ENCODE data around the gene SRSF11.
"Not testable (repeated sequence)": the region's sequence is repeated elsewhere in the genome, so short reads cannot be mapped to it uniquely, and the experiment has no call there.

SRSF11 gene

GRCh38 chr1:70221238-70222121, at the start of gene SRSF11:
Gene SRSF11 (plus strand): TSS chr1:70221380. CDS start chr1:70221637, 257 bp downstream.
- peak; percentile 79 for FAIRE-seq

GRCh38 chr1:70171512-70171911, 49.7 kb upstream of the SRSF11 start:
- FAIRE-seq, result no peak

- not testable (repeated sequence) for FAIRE-seq
Observed at GRCh38 chr1:70185181-70185580, 36.0 kb upstream of the SRSF11 start.

GRCh38 chr1:70188522-70188921, 32.7 kb upstream of the SRSF11 start:
- FAIRE-seq, result no peak

GRCh38 chr1:70190180-70190579, 31.0 kb upstream of the SRSF11 start:
- no peak for FAIRE-seq

GRCh38 chr1:70192446-70192845, 28.7 kb upstream of the SRSF11 start:
- FAIRE-seq, result not testable (repeated sequence)

- FAIRE-seq, result no peak
Observed at GRCh38 chr1:70194601-70195000, 26.6 kb upstream of the SRSF11 start.

GRCh38 chr1:70195342-70195741, 25.8 kb upstream of the SRSF11 start:
- no peak for FAIRE-seq

GRCh38 chr1:70196333-70196732, 24.8 kb upstream of the SRSF11 start:
- no peak for FAIRE-seq

GRCh38 chr1:70200065-70200464, 21.1 kb upstream of the SRSF11 start:
- FAIRE-seq, result no peak

GRCh38 chr1:70202173-70202758, 18.9 kb upstream of the SRSF11 start:
- FAIRE-seq, result no peak

GRCh38 chr1:70204139-70204538, 17.0 kb upstream of the SRSF11 start:
- no peak for FAIRE-seq

- FAIRE-seq, result no peak
Observed at GRCh38 chr1:70204600-70204999, 16.6 kb upstream of the SRSF11 start.

- no peak for FAIRE-seq
Observed at GRCh38 chr1:70205071-70205433, 16.1 kb upstream of the SRSF11 start.

GRCh38 chr1:70205434-70206118, 15.6 kb upstream of the SRSF11 start, which contains the start of gene LRRC40:
Gene LRRC40 (minus strand): TSS chr1:70205579. CDS start chr1:70205540, 39 bp downstream.
- FAIRE-seq, result peak; percentile 69

- FAIRE-seq, result not testable (repeated sequence)
Observed at GRCh38 chr1:70206833-70207232, 14.3 kb upstream of the SRSF11 start.

- FAIRE-seq, result no peak
Observed at GRCh38 chr1:70207492-70207891, 13.7 kb upstream of the SRSF11 start.

GRCh38 chr1:70208292-70208691, 12.9 kb upstream of the SRSF11 start:
- FAIRE-seq, result no peak

- no peak for FAIRE-seq
Observed at GRCh38 chr1:70210820-70211219, 10.4 kb upstream of the SRSF11 start.

- no peak for FAIRE-seq
Observed at GRCh38 chr1:70211541-70211940, 9.6 kb upstream of the SRSF11 start.

GRCh38 chr1:70220015-70220414, 1.2 kb upstream of the SRSF11 start:
- no peak for FAIRE-seq

- no peak for FAIRE-seq
Observed at GRCh38 chr1:70220517-70221237, 503 bp upstream of the SRSF11 start.

- FAIRE-seq, result peak; percentile 23
Observed at GRCh38 chr1:70222716-70223235, 1.6 kb downstream of the SRSF11 start.
